NCI-H1092 treated with DMSO at 0.1 percent for 48 hours (cell line): ENCODE data around the gene MRPL19.
A peak's percentile ranks its signal among the peaks of the same experiment; 100 is the strongest.
"Not testable (repeated sequence)": the region's sequence is repeated elsewhere in the genome, so short reads cannot be mapped to it uniquely, and the experiment has no call there.

Experiments used
- DNase-seq: peaks from one replicate; lab custom pipeline; 2025; lab: John Stamatoyannopoulos, UW

Gene MRPL19

GRCh38 chr2:75667884-75668283, 21.3 kb downstream of the MRPL19 start:
- no peak for DNase-seq

DNA sequence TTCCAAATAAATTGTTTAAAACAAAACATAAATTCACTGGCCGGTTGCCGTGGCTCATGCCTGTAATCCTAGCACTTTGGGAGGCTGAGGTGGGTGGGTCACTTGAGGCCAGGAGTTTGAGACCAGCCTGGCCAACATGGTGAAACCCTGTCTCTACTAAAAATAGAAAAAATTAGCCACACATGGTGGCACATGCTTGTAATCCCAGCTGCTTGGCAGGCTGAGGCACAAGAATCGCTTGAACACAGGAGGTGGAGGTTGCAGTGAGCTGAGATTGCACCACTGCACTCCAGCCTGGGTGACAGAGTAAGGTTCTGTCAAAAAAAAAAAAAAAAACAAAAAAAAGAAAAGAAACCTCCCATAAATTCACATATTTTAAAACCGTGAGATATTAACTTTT, 28.8 kb downstream of the MRPL19 start:
- DNase-seq, result not testable (repeated sequence)

DNA sequence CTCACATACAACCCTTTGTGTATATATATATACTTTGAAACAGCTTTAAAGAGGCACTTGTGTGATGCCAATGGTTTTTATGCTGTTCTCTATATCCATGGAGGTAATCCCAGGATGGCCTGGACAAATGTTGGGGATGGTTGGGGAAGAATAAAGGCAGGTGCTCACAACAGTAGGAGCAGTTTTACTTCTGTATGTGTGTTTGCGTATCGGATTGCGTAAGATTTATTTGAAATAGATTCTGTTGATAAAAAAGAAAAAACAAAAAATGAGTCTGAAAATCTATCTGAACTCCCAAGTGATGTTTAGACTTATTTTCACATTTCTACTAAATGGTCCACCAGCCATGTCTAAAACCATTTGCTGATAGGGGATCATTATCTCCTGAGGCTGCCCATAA, 29.3 kb downstream of the MRPL19 start:
- no peak for DNase-seq

DNA sequence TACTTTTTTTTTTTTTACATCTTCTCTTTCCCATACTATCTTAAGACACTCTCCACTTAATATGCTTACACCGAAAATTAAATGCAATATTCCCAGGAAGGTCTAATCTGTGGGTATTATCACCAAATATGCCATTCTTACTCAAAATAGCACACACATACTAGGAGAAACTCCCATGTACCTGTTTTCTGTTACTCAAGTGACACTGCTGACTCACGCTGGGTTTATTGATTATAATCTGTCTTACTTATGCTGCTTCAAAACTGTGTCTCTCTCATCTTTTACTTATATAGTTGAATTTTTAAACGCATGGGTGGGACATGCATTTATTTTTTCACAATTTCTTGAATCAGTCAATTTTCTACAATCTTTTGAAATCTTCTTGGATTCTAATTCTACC, 29.9 kb downstream of the MRPL19 start:
- DNase-seq, result no peak

DNA sequence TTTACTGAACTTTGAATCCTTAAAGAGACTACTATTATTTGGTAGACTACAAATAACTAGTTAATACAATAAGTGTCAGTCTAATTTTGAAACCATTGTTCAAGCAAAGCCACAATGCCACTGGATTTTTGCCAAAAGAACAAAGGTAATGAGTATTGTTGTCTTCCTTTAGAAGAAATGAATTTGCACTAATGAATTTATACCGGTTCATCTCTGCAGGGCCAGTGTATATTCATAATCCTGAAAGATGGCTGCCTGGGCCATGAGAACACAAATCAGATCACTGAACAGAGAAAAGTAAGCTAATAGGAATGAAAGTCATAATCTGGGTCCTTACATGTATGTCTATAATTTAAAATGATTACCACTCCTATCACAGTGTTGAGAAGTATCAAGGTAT, 33.0 kb downstream of the MRPL19 start:
- DNase-seq, result no peak

DNA sequence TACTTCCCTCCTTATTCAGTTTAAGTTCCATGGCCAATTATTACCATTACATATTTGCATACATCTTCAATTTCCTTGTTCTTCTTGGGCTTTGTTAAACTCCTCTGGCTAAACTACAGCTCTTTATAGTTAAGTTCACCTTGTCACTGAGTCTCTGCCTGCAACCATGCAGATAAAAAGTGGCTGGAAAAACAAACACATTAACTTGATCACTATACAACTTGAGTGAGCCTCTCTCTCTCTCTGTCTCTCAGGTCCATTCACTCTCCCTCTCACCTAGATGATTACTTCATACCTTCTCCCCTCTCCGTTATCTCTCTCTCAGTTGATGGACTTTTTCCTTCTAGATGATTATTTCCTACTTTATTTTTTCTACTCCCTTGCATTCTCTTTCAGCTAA, 33.8 kb downstream of the MRPL19 start:
- no peak for DNase-seq

DNA sequence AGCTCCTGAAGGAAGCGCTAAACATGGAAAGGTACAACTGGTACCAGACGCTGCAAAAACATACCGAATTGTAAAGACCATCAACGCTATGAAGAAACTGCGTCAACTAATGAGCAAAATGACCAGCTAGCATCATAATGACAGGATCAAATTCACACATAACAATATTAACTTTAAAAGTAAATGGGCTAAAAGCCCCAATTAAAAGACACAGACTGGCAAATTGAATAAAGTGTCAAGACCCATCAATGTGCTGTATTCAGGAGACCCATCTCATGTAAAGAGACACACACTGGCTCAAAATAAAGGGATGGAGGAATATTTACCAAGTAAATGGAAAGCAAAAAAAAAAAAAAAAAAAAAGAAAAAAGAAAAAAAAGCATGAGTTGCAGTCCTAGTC, 36.8 kb downstream of the MRPL19 start:
- not testable (repeated sequence) for DNase-seq

GRCh38 chr2:75688196-75688595, 41.6 kb downstream of the MRPL19 start:
- DNase-seq, result no peak

DNA sequence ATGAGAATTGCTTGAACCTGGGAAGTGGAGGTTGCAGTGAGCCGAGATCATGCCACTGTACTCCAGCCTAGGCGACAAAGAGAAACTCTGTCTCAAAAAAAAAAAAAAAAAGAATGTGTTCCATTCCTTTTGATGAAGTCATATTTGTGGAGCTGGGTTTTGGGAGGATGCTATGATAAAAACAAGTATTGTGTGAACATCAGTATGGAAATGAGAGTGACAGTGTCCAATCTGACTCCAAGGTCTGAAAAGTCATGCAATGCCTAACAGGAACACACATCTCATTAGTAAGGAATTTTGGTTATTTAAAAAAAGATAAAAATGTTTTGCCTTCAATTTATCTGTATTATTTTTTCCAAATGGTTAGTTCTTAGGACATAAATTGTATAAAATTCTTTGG, 52.3 kb downstream of the MRPL19 start:
- DNase-seq, result no peak

DNA sequence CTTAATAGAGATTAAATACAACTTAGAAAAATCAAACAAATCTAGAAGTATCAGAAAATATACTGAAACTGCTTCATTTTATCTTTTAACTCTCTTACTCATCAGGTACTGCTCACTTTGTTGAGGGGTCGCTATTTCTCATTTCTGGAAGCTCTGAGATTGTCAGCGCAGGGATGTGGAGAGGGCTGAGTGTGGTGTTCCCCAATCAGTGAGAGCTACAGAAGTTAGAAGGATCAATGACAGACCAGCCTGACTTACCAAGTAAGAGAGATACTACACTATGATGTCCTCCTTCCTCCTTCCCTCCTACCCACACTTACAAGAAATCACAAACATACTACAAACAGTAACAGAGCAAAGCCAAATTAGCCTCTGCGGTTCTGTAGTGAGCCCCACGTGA, 56.0 kb downstream of the MRPL19 start:
- DNase-seq, result no peak

DNA sequence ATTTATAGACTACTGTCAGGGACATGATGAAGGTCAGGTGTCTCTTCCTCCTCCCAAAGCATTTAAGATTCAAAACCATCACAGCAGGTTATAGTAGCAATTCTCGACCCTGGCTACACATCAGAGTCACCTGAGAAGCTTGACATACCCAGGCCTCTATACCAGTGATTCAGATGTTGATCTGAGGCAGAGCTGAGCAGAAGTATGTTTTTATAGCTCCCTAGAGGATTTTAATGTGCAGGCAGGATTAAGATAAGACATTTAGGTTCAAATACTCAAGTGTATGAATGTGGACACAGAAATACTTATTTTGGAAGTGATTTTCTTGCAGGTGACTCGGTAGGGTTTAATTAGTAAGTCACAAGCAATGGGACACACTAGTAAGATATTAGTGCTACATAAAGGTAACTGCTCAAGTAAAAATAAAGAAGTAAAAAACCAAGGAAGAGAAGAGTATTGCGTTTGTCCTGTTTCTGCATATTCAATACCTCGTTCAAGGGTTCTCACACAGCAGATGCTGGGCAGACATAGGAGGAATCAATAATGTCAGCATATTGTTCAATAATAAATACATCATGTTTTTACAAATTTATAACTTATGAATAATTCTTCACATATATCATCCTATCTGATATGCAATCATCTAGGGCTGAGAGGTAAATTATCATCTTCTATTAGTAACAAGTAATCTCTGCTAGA, 57.2 kb downstream of the MRPL19 start:
- no peak for DNase-seq

GRCh38 chr2:75705921-75706320, 59.3 kb downstream of the MRPL19 start:
- DNase-seq, result no peak

DNA sequence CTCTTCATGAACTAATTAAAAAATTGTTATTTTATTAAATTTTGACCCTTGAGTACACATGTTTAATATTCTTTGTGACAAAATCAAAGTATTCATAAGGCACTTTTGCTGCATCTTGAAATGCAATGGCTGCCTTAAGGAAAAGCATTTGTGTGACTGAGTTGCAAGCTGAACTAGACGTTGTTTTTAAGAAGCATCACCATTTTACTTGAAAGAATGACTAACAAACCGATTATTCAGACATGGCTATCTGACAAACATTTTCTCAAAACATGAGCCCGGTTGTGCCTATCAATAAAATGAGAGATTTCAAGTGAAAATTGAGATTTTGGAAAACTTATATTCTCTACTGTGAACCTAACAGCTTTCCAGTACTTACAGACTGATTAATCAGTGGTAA, 61.3 kb downstream of the MRPL19 start:
- no peak for DNase-seq

GRCh38 chr2:75709297-75709696, 62.7 kb downstream of the MRPL19 start:
- no peak for DNase-seq

DNA sequence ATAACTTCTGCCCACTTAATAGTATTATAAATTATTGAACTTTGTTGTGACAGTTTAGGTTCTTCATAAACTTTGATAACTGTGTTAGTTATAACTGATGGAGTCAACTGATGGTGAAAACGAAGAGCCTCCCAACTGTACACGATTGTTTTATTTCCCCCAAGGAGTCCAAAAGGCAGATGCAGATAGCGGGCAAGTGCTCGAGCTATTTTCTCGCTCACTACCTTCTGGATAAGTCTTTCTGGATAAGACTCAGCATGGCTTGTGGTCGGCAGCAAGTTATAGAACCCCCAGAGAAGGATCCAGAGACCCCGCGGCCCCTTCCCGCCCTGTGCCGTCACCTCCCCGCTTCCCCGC, 63.6 kb downstream of the MRPL19 start:
- DNase-seq, result no peak

- DNase-seq, result peak; percentile 83
Observed at GRCh38 chr2:75710577-75711253, 64.1 kb downstream of the MRPL19 start, which contains the start of gene GCFC2. TSS of gene GCFC2 (minus strand) at chr2:75710915. CDS start at chr2:75710855, 60 bp downstream.

GRCh38 chr2:75711590-75711989, 65.0 kb downstream of the MRPL19 start:
- not testable (repeated sequence) for DNase-seq

DNA sequence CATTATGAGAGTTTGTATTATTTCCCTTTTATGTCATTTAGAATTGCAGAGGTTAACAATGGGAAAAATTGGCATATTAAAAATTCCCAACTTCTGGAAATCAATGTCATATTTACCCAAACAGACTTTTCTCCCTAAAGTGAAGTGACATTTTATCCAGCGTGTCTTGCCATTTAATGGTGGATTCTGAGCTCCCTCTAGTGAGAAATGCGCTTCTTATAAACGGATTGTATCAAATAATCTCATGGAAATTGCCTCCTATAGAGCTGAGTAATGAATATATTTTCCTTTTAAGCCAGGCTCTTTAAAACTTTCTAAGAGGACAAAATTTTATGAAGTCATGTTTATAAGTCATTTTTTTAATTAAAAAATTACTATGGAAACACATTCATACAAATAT, 69.8 kb downstream of the MRPL19 start:
- DNase-seq, result no peak

DNA sequence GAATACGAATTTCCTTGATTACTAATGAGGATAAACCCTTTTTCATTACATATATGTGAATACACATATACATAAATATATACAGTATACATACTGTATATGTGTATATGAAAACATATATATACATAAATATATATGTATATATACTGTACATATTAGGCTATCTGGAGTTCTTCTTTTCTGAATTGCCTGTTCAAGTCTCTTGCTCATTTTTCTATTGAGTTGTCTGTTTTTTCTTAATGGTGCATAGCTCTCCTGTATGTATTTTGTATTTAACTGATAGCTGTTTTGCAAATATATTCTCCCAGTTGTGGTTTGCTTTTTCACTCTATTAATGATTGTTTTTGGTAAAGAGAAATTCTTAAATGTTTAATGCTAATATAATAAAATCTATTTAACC, 73.0 kb downstream of the MRPL19 start:
- no peak for DNase-seq

GRCh38 chr2:75720525-75720924, 73.9 kb downstream of the MRPL19 start:
- no peak for DNase-seq

DNA sequence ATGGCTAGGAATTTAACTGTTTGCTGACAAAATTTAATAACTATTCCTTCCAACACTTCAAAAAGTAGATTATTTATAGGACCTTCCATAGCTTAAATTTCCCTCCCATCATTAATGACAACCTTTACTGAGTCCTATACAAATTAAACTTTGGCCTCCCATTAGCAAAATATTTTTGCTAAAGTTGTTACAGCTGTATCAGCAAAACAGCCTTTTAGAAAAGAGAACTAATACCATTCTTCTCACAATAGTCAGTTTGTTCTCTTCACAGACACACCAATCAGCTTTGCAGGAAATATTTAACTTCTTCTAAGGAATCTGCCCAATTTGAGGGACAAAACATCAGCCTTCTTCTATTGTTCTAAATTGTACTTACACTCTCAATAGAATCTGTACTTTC, 76.1 kb downstream of the MRPL19 start:
- DNase-seq, result no peak

- no peak for DNase-seq
Observed at GRCh38 chr2:75728614-75729419, 82.2 kb downstream of the MRPL19 start.

GRCh38 chr2:75729861-75730260, 83.3 kb downstream of the MRPL19 start:
- no peak for DNase-seq
